ENCODE data around the gene SCG5. TPM values are rescaled to one million over a fixed set of nuclear protein-coding genes. Genes with fewer than 3 reads are reported as not detected.

SCG5 gene
- polyA plus RNA-seq, 1 donor (not counting 4 experiments of a cell fraction or from before 2014, with no cell fraction given) = 15.8 TPM

DNA sequence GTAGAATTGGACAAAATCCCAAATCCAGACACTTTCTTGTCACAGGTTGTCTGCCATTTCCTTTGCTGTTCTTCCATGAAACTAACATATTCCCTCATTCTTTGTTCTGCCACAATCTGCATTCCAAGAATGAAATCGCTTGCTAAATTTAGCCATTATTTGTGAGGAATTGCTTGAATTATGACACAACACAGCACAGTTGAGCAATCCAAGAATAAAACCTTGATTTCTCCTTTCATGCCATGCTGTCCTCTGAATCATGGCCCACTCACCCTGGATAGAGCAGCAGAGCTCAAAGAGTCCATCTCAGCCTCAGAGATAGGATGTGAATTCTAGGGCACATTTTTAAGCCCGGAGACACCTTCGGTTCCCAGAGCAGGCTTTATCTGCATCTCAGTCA, 41.1 kb downstream of the SCG5 start:
- Histone ChIP-seq H3K27ac (ENCODE audit: control insufficient read depth, insufficient read depth, low read length) (peak overlapping the region; percentile 87), H3K4me1 (ENCODE audit: control insufficient read depth, extremely low read depth, insufficient read depth, low read length) (peaks cover 58% of the 10 kb centered on the region), H3K79me2 (ENCODE audit: control insufficient read depth, insufficient read depth, low read length) (peaks cover 14% of the 10 kb centered on the region), H3K36me3 (ENCODE audit: control insufficient read depth in 2 of 2, extremely low read depth in 1 of 2, insufficient read depth in 2 of 2, low read length in 2 of 2) (no peaks in the 10 kb centered on the region), H3K9me1 (ENCODE audit: control insufficient read depth, extremely low read depth, insufficient read depth, low read length) (no peaks in the 10 kb centered on the region), H2AFZ (ENCODE audit: control insufficient read depth, low read length) (peak overlapping the region; percentile 4), H3K9me3 (ENCODE audit: control insufficient read depth, low read depth, low read length) (no peaks in the 10 kb centered on the region), H3K4me2 (ENCODE audit: control insufficient read depth, extremely low read depth, insufficient read depth, low read depth, low read length) (peak overlapping the region; percentile 53), H3K9ac (ENCODE audit: control insufficient read depth, extremely low read depth, insufficient read depth, low read length) (no peak overlapping the region), H3K4me3 (ENCODE audit: control insufficient read depth in 2 of 3, extremely low read depth in 1 of 3, insufficient read depth in 2 of 3, low read depth in 1 of 3, low read length in 3 of 3) (no peak overlapping the region), H4K20me1 (ENCODE audit: control insufficient read depth, extremely low read depth, insufficient read depth, low read length) (no peaks in the 10 kb centered on the region), H3K27me3 (ENCODE audit: control insufficient read depth, extremely low read depth, insufficient read depth, low read length) (no peaks in the 10 kb centered on the region)
- FAIRE-seq (peak; percentile 74), DNase-seq (ENCODE audit: low read depth, low spot score) (no peak)
- no peak for TF ChIP-seq EZH2 (IDR thresholded peaks at IDR 0.05; ENCODE audit: low read length)
- TF ChIP-seq, protein P1, sequence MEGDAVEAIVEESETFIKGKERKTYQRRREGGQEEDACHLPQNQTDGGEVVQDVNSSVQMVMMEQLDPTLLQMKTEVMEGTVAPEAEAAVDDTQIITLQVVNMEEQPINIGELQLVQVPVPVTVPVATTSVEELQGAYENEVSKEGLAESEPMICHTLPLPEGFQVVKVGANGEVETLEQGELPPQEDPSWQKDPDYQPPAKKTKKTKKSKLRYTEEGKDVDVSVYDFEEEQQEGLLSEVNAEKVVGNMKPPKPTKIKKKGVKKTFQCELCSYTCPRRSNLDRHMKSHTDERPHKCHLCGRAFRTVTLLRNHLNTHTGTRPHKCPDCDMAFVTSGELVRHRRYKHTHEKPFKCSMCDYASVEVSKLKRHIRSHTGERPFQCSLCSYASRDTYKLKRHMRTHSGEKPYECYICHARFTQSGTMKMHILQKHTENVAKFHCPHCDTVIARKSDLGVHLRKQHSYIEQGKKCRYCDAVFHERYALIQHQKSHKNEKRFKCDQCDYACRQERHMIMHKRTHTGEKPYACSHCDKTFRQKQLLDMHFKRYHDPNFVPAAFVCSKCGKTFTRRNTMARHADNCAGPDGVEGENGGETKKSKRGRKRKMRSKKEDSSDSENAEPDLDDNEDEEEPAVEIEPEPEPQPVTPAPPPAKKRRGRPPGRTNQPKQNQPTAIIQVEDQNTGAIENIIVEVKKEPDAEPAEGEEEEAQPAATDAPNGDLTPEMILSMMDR (optimal IDR thresholded peaks at IDR 0.05 in 1 of 3, IDR thresholded peaks at IDR 0.05 in 1 of 3, conservative IDR thresholded peaks at IDR 0.05 in 1 of 3; ENCODE audit: extremely low read depth in 1 of 3, insufficient read depth in 2 of 3, low read length in 3 of 3) = no peak
- dilution Hi-C loops (cut with MboI; ENCODE audit: extremely low pct_ligation_motif_present, low sequenced_read_pairs) = no loop called here

DNA sequence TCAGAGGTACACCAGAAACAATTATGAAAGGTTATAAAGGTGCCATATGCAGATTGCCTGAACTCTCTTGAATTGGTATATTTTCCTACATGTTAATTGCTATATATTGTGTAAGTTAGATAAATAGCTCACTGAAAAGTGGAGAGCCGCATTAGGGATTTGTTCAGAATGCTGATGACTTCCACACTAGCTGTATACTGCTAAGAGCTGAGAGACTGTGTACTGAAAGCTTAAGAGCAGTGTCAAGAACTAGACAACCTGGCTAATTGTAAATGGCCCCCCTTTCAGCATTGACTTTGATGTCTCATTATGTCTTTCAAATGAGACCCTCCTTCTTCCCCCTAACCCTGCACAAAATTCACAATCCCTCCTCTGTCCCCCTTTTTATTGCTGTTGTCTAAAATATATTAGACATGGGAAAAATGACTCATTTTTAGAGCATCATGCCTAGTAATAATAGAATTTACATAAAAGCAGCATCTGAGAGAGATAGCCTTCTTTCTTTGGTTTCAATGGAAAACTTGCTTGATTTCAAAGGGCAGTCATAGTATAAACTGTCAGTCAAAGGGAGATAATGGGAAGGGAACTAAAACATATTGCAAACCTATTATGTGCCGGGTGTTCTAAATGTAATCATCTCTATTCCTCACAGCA, 41.6 kb downstream of the SCG5 start:
- H3K9ac ChIP-seq (ENCODE audit: control insufficient read depth, extremely low read depth, insufficient read depth, low read length) = no peak overlapping the region
- H3K4me3 ChIP-seq (ENCODE audit: control insufficient read depth in 2 of 3, extremely low read depth in 1 of 3, insufficient read depth in 2 of 3, low read depth in 1 of 3, low read length in 3 of 3) = no peak overlapping the region
- TF ChIP-seq, protein P1 (optimal IDR thresholded peaks at IDR 0.05 in 1 of 3, IDR thresholded peaks at IDR 0.05 in 1 of 3, conservative IDR thresholded peaks at IDR 0.05 in 1 of 3; ENCODE audit: extremely low read depth in 1 of 3, insufficient read depth in 2 of 3, low read length in 3 of 3) = no peak
- no peak for TF ChIP-seq EZH2 (IDR thresholded peaks at IDR 0.05; ENCODE audit: low read length)
- H3K4me2 ChIP-seq (ENCODE audit: control insufficient read depth, extremely low read depth, insufficient read depth, low read depth, low read length) = peak overlapping the region; percentile 42
- no peak for FAIRE-seq
- H3K9me3 ChIP-seq (ENCODE audit: control insufficient read depth, low read depth, low read length) = no peaks in the 10 kb centered on the region
- no peak overlapping the region for H2AFZ ChIP-seq (ENCODE audit: control insufficient read depth, low read length)
- peaks cover 62% of the 10 kb centered on the region for H3K4me1 ChIP-seq (ENCODE audit: control insufficient read depth, extremely low read depth, insufficient read depth, low read length)
- H3K79me2 ChIP-seq (ENCODE audit: control insufficient read depth, insufficient read depth, low read length) = peaks cover 14% of the 10 kb centered on the region
- H3K36me3 ChIP-seq (ENCODE audit: control insufficient read depth in 2 of 2, extremely low read depth in 1 of 2, insufficient read depth in 2 of 2, low read length in 2 of 2) = no peaks in the 10 kb centered on the region
- H3K9me1 ChIP-seq (ENCODE audit: control insufficient read depth, extremely low read depth, insufficient read depth, low read length) = no peaks in the 10 kb centered on the region
- peak overlapping the region; percentile 87 for H3K27ac ChIP-seq (ENCODE audit: control insufficient read depth, insufficient read depth, low read length)
- DNase-seq (ENCODE audit: low read depth, low spot score) = no peak
- H4K20me1 ChIP-seq (ENCODE audit: control insufficient read depth, extremely low read depth, insufficient read depth, low read length) = no peaks in the 10 kb centered on the region
- dilution Hi-C loops (cut with MboI; ENCODE audit: extremely low pct_ligation_motif_present, low sequenced_read_pairs) = no loop called here
- no peaks in the 10 kb centered on the region for H3K27me3 ChIP-seq (ENCODE audit: control insufficient read depth, extremely low read depth, insufficient read depth, low read length)
